Upper lobe of left lung (tissue), 6 donors: ENCODE data around the gene GON4L. TPM values are rescaled to one million over a fixed set of nuclear protein-coding genes. Genes with fewer than 3 reads are reported as not detected.
A peak's percentile ranks its signal among the peaks of the same experiment; 100 is the strongest.

Experiments used
- ATAC-seq, 2 donors: fragments of 200-7000 bp; cut with Tn5 transposase; one replicate each; pipeline ENCODE4 v1.9.1; 2022; ENCODE audit warnings: mild to moderate bottlenecking in 2 of 2, moderate library complexity in 2 of 2; ENCODE audit not compliant: low FRiP score in 2 of 2
- DNase-seq, 2 donors: peaks; one replicate each; pipeline ENCODE4 v3.0.0-alpha.2; 2019 to 2020
- H3K27ac ChIP-seq, 4 donors: fragments of 200-600 bp; sonication (generic); one replicate each; pipeline ENCODE4 v1.5.1; 2016 to 2019
- H3K27me3 ChIP-seq, 4 donors: fragments of 200-600 bp; sonication (generic); one replicate each; pipeline ENCODE4 v1.5.1; 2017 to 2019
- H3K36me3 ChIP-seq, 4 donors: fragments of 200-600 bp; sonication (generic); one replicate each; pipeline ENCODE4 v1.5.1; 2016 to 2019
- H3K4me1 ChIP-seq, 4 donors: fragments of 200-600 bp; sonication (generic); one replicate each; pipeline ENCODE4 v1.5.1; 2018 to 2019
- H3K4me3 ChIP-seq, 4 donors: fragments of 200-600 bp; sonication (generic); one replicate each; pipeline ENCODE4 v1.5.1; 2017 to 2019; ENCODE audit warnings: mild to moderate bottlenecking in 2 of 4, moderate library complexity in 1 of 4
- H3K9me3 ChIP-seq, 4 donors: fragments of 200-600 bp; sonication (generic); one replicate each; pipeline ENCODE4 v1.5.1; 2018 to 2019
- CTCF ChIP-seq, 6 experiments: fragments of 450-650 bp in 4 of 6; fragments of 200-600 bp in 2 of 6; sonication (generic) in 2 of 6; IDR thresholded peaks; one replicate each; pipeline ENCODE4 v1.5.1; 2016 to 2019; ENCODE audit warnings: antibody characterized with exemption in 6 of 6
- EP300 ChIP-seq, 4 donors: sonication (generic); formaldehyde crosslinking; IDR thresholded peaks; one replicate each; pipeline ENCODE4 v1.5.1; 2017; ENCODE audit warnings: antibody characterized with exemption in 4 of 4, control low read depth in 2 of 4
- POLR2A ChIP-seq, 4 donors: fragments of 450-650 bp; IDR thresholded peaks; one replicate each; pipeline ENCODE4 v1.5.1; 2016 to 2017; ENCODE audit warnings: antibody characterized with exemption in 4 of 4, mild to moderate bottlenecking in 2 of 4
- POLR2AphosphoS5 ChIP-seq, 2 donors: sonication (generic); formaldehyde crosslinking; IDR thresholded peaks; one replicate each; pipeline ENCODE4 v1.5.1; 2017; ENCODE audit warnings: antibody characterized with exemption in 2 of 2
- WGBS, 2 donors: methylation state at CpG; one replicate each; pipeline ENCODE4 v1.1.5; 2017 to 2018; 5-methylcytosine and 5-hydroxymethylcytosine counted together
- total RNA-seq, 6 donors: library from RNA; depleted of rRNA in 4 of 6; stranded (reverse); fragments of >200 nt in 4 of 6; gene quantifications; one replicate each; pipeline versions ENCODE4 v1.1.0 to v1.2.1, GENCODE V29; 2016 to 2021
- donor health status: DM: no; HTN: no; CAD: no; lungs with moderate emphysema.
- donor health status: DM: no; HTN: yes; CAD: no; lungs with severe emphysema.

Gene GON4L
- total RNA-seq, 6 donors from 2014 or later = 28.9 to 160 (median 46.3) TPM

- H3K27ac ChIP-seq = no peak overlapping the region
- no peaks in the 10 kb centered on the region for H3K9me3 ChIP-seq
- no peaks in the 10 kb centered on the region for H3K27me3 ChIP-seq
- peaks cover 0 to 77% (median 38%) of the 10 kb centered on the region in 4 donors for H3K36me3 ChIP-seq
- ATAC-seq = no peak
- no peak overlapping the region for H3K4me3 ChIP-seq
- 88 to 92% methylated on average over 3 of the region's 3 CpGs for WGBS, 2 donors
- TF ChIP-seq POLR2AphosphoS5 (IDR thresholded peaks at IDR 0.05) (no peak), EP300 (IDR thresholded peaks at IDR 0.05) (no peak), POLR2A (IDR thresholded peaks at IDR 0.05) (no peak), CTCF (IDR thresholded peaks at IDR 0.05) (no peak)
- DNase-seq = no peak
- H3K4me1 ChIP-seq = peaks cover under 1 to 13% (median 5%) of the 10 kb centered on the region in 4 donors
These were observed 6.7 kb downstream of the GON4L start for GRCh38 chr1:155850345-155850744.

- no peaks in the 10 kb centered on the region for H3K27me3 ChIP-seq
- TF ChIP-seq POLR2A (IDR thresholded peaks at IDR 0.05) (no peak), POLR2AphosphoS5 (IDR thresholded peaks at IDR 0.05) (no peak), CTCF (IDR thresholded peaks at IDR 0.05) (no peak), EP300 (IDR thresholded peaks at IDR 0.05) (no peak)
- peaks cover 0 to 68% (median 21%) of the 10 kb centered on the region in 4 donors for H3K36me3 ChIP-seq
- no peak for ATAC-seq
- no peaks in the 10 kb centered on the region for H3K9me3 ChIP-seq
- 70 to 85% methylated on average over 1 of the region's 1 CpG for WGBS, 2 donors
- H3K4me3 ChIP-seq = no peak overlapping the region
- DNase-seq = no peak
- H3K27ac ChIP-seq = no peak overlapping the region
- peaks cover 6 to 20% (median 10%) of the 10 kb centered on the region in 4 donors for H3K4me1 ChIP-seq
These were observed 9.0 kb downstream of the GON4L start for GRCh38 chr1:155847823-155848529.

- TF ChIP-seq POLR2AphosphoS5 (IDR thresholded peaks at IDR 0.05) (no peak), CTCF (IDR thresholded peaks at IDR 0.05) (no peak), EP300 (IDR thresholded peaks at IDR 0.05) (no peak), POLR2A (IDR thresholded peaks at IDR 0.05) (no peak)
- Histone ChIP-seq H3K27me3 (no peaks in the 10 kb centered on the region), H3K36me3 (peaks cover 0 to 37% (median 7%) of the 10 kb centered on the region in 4 donors), H3K4me1 (peaks cover under 1 to 12% (median 8%) of the 10 kb centered on the region in 4 donors), H3K27ac (peak overlapping the region in 1 of 4 donors; percentile 18), H3K4me3 (no peak overlapping the region), H3K9me3 (no peaks in the 10 kb centered on the region)
- WGBS, 2 donors = 54 to 75% methylated on average over 1 of the region's 1 CpG
- DNase-seq = no peak
- ATAC-seq = no peak
These were observed 12.1 kb downstream of the GON4L start for GRCh38 chr1:155844860-155845421.

GRCh38 chr1:155840386-155840785 is 16.6 kb downstream of the GON4L start:
- no peak for TF ChIP-seq CTCF (IDR thresholded peaks at IDR 0.05)
- TF ChIP-seq POLR2A (IDR thresholded peaks at IDR 0.05) = no peak
- Histone ChIP-seq H3K27me3 (no peaks in the 10 kb centered on the region), H3K36me3 (peaks cover 0 to 12% (median 0%) of the 10 kb centered on the region in 4 donors), H3K27ac (no peak overlapping the region), H3K4me1 (peaks cover 0 to 9% (median 7%) of the 10 kb centered on the region in 4 donors), H3K9me3 (no peaks in the 10 kb centered on the region), H3K4me3 (no peak overlapping the region)
- ATAC-seq (no peak), DNase-seq (no peak)
- WGBS, 2 donors = 91 to 93% methylated on average over 4 to 5 of the region's 5 CpGs
